Measurements from ENCODE around the gene OAT. TPM values are rescaled to one million over a fixed set of nuclear protein-coding genes. Genes with fewer than 3 reads are reported as not detected.

The OAT gene
- total and polyA plus RNA-seq, 2 donors (not counting 3 experiments of a cell fraction or from before 2014, with no cell fraction given): 69.9 to 90.8 TPM

DNA sequence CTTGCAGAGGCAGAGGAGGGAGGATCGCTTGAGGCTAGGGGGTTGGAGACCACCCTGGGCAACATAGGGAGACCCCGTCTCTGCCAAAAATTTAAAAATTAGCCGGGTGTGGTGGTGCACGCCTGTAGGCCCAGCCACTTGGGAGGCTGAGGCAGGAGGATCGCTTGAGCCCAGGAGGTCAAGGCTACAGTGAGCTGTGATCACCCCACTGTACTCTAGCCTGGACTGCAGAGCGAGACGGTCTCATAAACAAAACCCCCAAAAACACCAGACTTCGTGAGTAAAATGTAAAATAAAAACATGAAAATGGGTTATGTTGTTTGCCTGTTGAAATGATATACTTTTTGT is 43.6 kb upstream of the OAT start:
- Histone ChIP-seq H3K4me3 (replicated peaks in 1 of 3; ENCODE audit: insufficient read depth in 1 of 3, low read depth in 1 of 3, low read length in 3 of 3) (peak overlapping the region; percentile 33 to 88 (median 76)), H3K4me2 (ENCODE audit: insufficient read depth, low read length) (peak overlapping the region; percentile 88), H2AFZ (ENCODE audit: low read depth, low read length) (peak overlapping the region; percentile 100), H3K79me2 (ENCODE audit: control insufficient read depth, insufficient read depth, low read length) (no peaks in the 10 kb centered on the region), H3K4me1 (ENCODE audit: control insufficient read depth, extremely low read depth, insufficient read depth, low read length) (no peaks in the 10 kb centered on the region), H4K20me1 (replicated peaks; ENCODE audit: control insufficient read depth, extremely low read depth, insufficient read depth, low read length) (no peaks in the 10 kb centered on the region), H3K27ac (ENCODE audit: insufficient read depth, low read depth, low read length) (no peak overlapping the region), H3K36me3 (ENCODE audit: control insufficient read depth in 2 of 2, extremely low read depth in 1 of 2, insufficient read depth in 2 of 2, low read length in 2 of 2) (no peaks in the 10 kb centered on the region), H3K9ac (replicated peaks; ENCODE audit: extremely low read depth, insufficient read depth, low read length) (peak overlapping the region; percentile 50), H3K27me3 (ENCODE audit: control insufficient read depth in 2 of 2, insufficient read depth in 2 of 2, low read length in 2 of 2) (peaks cover 2 to 3% of the 10 kb centered on the region in 2 experiments), H3K9me1 (replicated peaks; ENCODE audit: control insufficient read depth, extremely low read depth, insufficient read depth, low read length) (no peaks in the 10 kb centered on the region), H3K9me3 (replicated peaks; ENCODE audit: control insufficient read depth, insufficient read depth, low read length) (no peaks in the 10 kb centered on the region)
- no peak for TF ChIP-seq POLR2AphosphoS5 (IDR thresholded peaks at IDR 0.05; ENCODE audit: insufficient read depth, low read depth, low read length)
- no peak for TF ChIP-seq FOS (IDR thresholded peaks at IDR 0.05; ENCODE audit: borderline replicate concordance, insufficient read depth, low read length)
- TF ChIP-seq GATA2 (IDR thresholded peaks at IDR 0.05; ENCODE audit: insufficient read depth, insufficient read length, low read depth, low read length): no peak
- no peak for TF ChIP-seq POLR2A (IDR thresholded peaks at IDR 0.05; ENCODE audit: low read depth, low read length)
- TF ChIP-seq JUN (IDR thresholded peaks at IDR 0.05; ENCODE audit: borderline replicate concordance, insufficient read depth, insufficient read length, low read depth): no peak
- TF ChIP-seq MYC (IDR thresholded peaks at IDR 0.05; ENCODE audit: low read depth, low read length): no peak
- TF ChIP-seq, protein P1, sequence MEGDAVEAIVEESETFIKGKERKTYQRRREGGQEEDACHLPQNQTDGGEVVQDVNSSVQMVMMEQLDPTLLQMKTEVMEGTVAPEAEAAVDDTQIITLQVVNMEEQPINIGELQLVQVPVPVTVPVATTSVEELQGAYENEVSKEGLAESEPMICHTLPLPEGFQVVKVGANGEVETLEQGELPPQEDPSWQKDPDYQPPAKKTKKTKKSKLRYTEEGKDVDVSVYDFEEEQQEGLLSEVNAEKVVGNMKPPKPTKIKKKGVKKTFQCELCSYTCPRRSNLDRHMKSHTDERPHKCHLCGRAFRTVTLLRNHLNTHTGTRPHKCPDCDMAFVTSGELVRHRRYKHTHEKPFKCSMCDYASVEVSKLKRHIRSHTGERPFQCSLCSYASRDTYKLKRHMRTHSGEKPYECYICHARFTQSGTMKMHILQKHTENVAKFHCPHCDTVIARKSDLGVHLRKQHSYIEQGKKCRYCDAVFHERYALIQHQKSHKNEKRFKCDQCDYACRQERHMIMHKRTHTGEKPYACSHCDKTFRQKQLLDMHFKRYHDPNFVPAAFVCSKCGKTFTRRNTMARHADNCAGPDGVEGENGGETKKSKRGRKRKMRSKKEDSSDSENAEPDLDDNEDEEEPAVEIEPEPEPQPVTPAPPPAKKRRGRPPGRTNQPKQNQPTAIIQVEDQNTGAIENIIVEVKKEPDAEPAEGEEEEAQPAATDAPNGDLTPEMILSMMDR (IDR thresholded peaks at IDR 0.05; ENCODE audit: extremely low read depth in 1 of 2, insufficient read depth in 1 of 2, low read depth in 1 of 2, low read length in 2 of 2): no peak
- TF ChIP-seq, protein P2, sequence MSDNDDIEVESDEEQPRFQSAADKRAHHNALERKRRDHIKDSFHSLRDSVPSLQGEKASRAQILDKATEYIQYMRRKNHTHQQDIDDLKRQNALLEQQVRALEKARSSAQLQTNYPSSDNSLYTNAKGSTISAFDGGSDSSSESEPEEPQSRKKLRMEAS (IDR thresholded peaks at IDR 0.05; ENCODE audit: insufficient read depth, insufficient read length): no peak
- TF ChIP-seq EZH2 (IDR thresholded peaks at IDR 0.05; ENCODE audit: borderline replicate concordance, low read depth, low read length, severe bottlenecking): no peak
- POLR2A ChIA-PET: interaction anchor here (1.0 kb wide), 1 partner anchor 43 kb away, joined by 3 read pairs; no protein-coding TSS in a partner anchor
- dilution Hi-C loops (cut with MboI; ENCODE audit: extremely low pct_ligation_motif_present, low sequenced_read_pairs) (no loop called here), intact Hi-C loops (cut with micrococcal nuclease) (loop anchor here (1.0 kb wide), 1 partner anchor 278 kb away; no protein-coding TSS in a partner anchor)
- no peak for DNase-seq (ENCODE audit: low read depth, low spot score)
- no TSS peak for BruUV-seq (replicated peaks)
- CTCF ChIA-PET: interaction anchor here (2.1 kb wide), 1 partner anchor 283 kb away, joined by 5 read pairs; no protein-coding TSS in a partner anchor
- no peak for FAIRE-seq
